ENCODE data around the gene VRK1.
"Not testable (repeated sequence)": the region's sequence is repeated elsewhere in the genome, so short reads cannot be mapped to it uniquely, and the experiment has no call there.

DNA sequence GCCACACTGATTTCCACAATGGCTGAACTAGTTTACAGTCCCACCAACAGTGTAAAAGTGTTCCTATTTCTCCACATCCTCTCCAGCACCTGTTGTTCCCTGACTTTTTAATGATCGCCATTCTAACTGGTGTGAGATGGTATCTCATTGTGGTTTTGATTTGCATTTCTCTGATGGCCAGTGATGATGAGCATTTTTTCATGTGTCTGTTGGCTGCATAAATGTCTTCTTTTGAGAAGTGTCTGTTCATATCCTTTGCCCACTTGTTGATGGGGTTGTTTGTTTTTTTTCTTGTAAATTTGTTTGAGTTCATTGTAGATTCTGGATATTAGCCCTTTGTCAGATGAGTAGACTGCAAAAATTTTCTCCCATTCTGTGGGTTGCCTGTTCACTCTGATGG, 32.0 kb upstream of the VRK1 start:
- TF ChIP-seq, protein P1, sequence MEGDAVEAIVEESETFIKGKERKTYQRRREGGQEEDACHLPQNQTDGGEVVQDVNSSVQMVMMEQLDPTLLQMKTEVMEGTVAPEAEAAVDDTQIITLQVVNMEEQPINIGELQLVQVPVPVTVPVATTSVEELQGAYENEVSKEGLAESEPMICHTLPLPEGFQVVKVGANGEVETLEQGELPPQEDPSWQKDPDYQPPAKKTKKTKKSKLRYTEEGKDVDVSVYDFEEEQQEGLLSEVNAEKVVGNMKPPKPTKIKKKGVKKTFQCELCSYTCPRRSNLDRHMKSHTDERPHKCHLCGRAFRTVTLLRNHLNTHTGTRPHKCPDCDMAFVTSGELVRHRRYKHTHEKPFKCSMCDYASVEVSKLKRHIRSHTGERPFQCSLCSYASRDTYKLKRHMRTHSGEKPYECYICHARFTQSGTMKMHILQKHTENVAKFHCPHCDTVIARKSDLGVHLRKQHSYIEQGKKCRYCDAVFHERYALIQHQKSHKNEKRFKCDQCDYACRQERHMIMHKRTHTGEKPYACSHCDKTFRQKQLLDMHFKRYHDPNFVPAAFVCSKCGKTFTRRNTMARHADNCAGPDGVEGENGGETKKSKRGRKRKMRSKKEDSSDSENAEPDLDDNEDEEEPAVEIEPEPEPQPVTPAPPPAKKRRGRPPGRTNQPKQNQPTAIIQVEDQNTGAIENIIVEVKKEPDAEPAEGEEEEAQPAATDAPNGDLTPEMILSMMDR (IDR thresholded peaks at IDR 0.05), result not testable (repeated sequence)
- not testable (repeated sequence) for TF ChIP-seq POLR2A, EP300, POLR2AphosphoS5 (IDR thresholded peaks at IDR 0.05)

All from upper lobe of left lung (tissue), 4 donors.